Measurements from ENCODE around the gene SEC16B.

Gene SEC16B

GRCh38 chr1:177905686-177906085, 64.2 kb downstream of the SEC16B start:
- no peak for DNase-seq

DNA sequence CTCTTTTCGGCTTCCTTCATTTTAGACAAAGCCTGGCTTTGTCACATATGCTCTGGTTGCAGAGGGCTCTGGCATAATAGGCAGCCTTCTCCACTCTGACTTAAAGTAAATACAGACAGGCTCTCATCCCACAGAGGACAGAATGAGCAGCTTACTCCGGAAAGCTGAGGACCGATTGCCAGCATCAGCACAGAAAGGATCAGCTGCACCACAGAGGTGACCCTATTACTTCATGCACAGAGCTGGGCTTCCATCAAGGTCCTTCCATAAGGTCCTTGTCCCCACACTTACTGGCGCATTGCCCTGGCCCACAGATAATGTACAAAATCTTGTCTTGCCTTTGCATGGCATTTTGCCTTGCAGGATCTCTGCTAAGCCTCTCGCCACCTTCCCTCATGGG, 67.6 kb downstream of the SEC16B start:
- no peak for DNase-seq

- no peak for DNase-seq
Measured at GRCh38 chr1:177897998-177898654, 71.7 kb downstream of the SEC16B start.

- DNase-seq, result no peak
Measured at GRCh38 chr1:177897281-177897997, 72.4 kb downstream of the SEC16B start.

Measured in fibroblast of skin of scalp (primary cell).